ENCODE measurements around the gene AOAH.

DNA sequence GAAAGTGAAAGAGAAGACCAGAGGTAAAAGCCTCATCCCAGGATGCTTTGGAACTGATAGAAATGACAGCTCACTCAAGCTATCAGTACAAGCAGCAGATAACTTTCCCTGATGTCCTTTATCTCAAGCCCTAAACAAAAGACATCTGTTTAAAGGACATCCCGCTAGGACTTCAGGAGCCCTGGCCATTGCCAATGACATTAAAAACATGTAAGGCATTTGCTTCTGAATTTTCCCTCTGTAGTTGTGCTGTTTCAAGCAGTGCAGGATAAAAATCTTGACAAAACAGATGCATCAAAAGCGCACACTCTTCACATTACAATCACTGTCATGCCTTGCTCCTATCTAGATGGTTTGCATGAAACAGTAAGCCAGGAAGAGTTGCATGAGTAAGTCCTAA is 159.8 kb downstream of the AOAH start:
- TF ChIP-seq, protein P1, sequence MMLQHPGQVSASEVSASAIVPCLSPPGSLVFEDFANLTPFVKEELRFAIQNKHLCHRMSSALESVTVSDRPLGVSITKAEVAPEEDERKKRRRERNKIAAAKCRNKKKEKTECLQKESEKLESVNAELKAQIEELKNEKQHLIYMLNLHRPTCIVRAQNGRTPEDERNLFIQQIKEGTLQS (CRISPR knock-in tag; IDR thresholded peaks at IDR 0.05) = no peak
- no peak for TF ChIP-seq EZH2 (conservative IDR thresholded peaks at IDR 0.05; ENCODE audit: low read depth, low read length)
- TF ChIP-seq NFIC (IDR thresholded peaks at IDR 0.05; ENCODE audit: low read length) = no peak
- no peak for TF ChIP-seq RAD21 (CRISPR knock-in tag; IDR thresholded peaks at IDR 0.05)
- TF ChIP-seq BRF2 (CRISPR knock-in tag; IDR thresholded peaks at IDR 0.05) = no peak
- TF ChIP-seq, protein P2, sequence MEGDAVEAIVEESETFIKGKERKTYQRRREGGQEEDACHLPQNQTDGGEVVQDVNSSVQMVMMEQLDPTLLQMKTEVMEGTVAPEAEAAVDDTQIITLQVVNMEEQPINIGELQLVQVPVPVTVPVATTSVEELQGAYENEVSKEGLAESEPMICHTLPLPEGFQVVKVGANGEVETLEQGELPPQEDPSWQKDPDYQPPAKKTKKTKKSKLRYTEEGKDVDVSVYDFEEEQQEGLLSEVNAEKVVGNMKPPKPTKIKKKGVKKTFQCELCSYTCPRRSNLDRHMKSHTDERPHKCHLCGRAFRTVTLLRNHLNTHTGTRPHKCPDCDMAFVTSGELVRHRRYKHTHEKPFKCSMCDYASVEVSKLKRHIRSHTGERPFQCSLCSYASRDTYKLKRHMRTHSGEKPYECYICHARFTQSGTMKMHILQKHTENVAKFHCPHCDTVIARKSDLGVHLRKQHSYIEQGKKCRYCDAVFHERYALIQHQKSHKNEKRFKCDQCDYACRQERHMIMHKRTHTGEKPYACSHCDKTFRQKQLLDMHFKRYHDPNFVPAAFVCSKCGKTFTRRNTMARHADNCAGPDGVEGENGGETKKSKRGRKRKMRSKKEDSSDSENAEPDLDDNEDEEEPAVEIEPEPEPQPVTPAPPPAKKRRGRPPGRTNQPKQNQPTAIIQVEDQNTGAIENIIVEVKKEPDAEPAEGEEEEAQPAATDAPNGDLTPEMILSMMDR (CRISPR knock-in tag; IDR thresholded peaks at IDR 0.05) = no peak
- TF ChIP-seq SP4 (CRISPR knock-in tag; IDR thresholded peaks at IDR 0.05) = no peak
- TF ChIP-seq NR2F6 (IDR thresholded peaks at IDR 0.05) = no peak
- TF ChIP-seq NR2F6 (CRISPR knock-in tag; IDR thresholded peaks at IDR 0.05) = no peak
- TF ChIP-seq ZNF350 (CRISPR knock-in tag; IDR thresholded peaks at IDR 0.05; ENCODE audit: borderline replicate concordance, low read depth) = no peak
- no peak for TF ChIP-seq ZBTB20 (CRISPR knock-in tag; IDR thresholded peaks at IDR 0.05; ENCODE audit: borderline replicate concordance, low read depth)
- TF ChIP-seq CCAR2 (optimal IDR thresholded peaks at IDR 0.05; ENCODE audit: low read depth, low read length) = no peak
- no peak for TF ChIP-seq POLR2A (IDR thresholded peaks at IDR 0.05; ENCODE audit: insufficient read depth in 1 of 2, low read depth in 2 of 2, low read length in 2 of 2)
- no peak for TF ChIP-seq U2AF1 (optimal IDR thresholded peaks at IDR 0.05; ENCODE audit: low read depth, low read length)

All from HepG2 (cell line).